Epithelial cell of prostate (primary cell): ENCODE measurements around the gene ERCC1.
"Not testable (repeated sequence)": the region's sequence is repeated elsewhere in the genome, so short reads cannot be mapped to it uniquely, and the experiment has no call there.

Experiments
- DNase-seq: peaks from one replicate; pipeline ENCODE4 v3.0.0-alpha.2; 2011; ENCODE audit warnings: low read depth, low spot score
- H3K27ac ChIP-seq: fragments of 450-650 bp; 2 replicates; pipeline ENCODE4 v1.5.1; 2017; ENCODE audit warnings: mild to moderate bottlenecking

Gene ERCC1

GRCh38 chr19:45432543-45432942 lies 8.8 kb upstream of the ERCC1 start:
- not testable (repeated sequence) for H3K27ac ChIP-seq, DNase-seq

GRCh38 chr19:45431008-45431407 lies 7.3 kb upstream of the ERCC1 start:
- DNase-seq, H3K27ac ChIP-seq: not testable (repeated sequence)

- peak overlapping the region; percentile 100 for H3K27ac ChIP-seq
- not testable (repeated sequence) for DNase-seq
Observed at GRCh38 chr19:45429896-45430295, 6.2 kb upstream of the ERCC1 start.

- DNase-seq, result no peak
- H3K27ac ChIP-seq, result peak overlapping the region; percentile 100
Observed at GRCh38 chr19:45428384-45429231, 4.9 kb upstream of the ERCC1 start.

- peak overlapping the region; percentile 100 for H3K27ac ChIP-seq
- peak; percentile 94 for DNase-seq
Observed at GRCh38 chr19:45424191-45425058, 708 bp upstream of the ERCC1 start.

GRCh38 chr19:45423033-45423588 lies 606 bp downstream of the ERCC1 start:
- H3K27ac ChIP-seq, result peak overlapping the region; percentile 100
- DNase-seq, result no peak

GRCh38 chr19:45421947-45422498 lies 1.7 kb downstream of the ERCC1 start:
- no peak for DNase-seq
- H3K27ac ChIP-seq, result peak overlapping the region; percentile 100

- peak overlapping the region; percentile 100 for H3K27ac ChIP-seq
- no peak for DNase-seq
Observed at GRCh38 chr19:45420871-45421270, 2.8 kb downstream of the ERCC1 start.

GRCh38 chr19:45420356-45420755 lies 3.4 kb downstream of the ERCC1 start:
- DNase-seq, result no peak
- H3K27ac ChIP-seq, result peak overlapping the region; percentile 100

GRCh38 chr19:45419895-45420294 lies 3.8 kb downstream of the ERCC1 start:
- H3K27ac ChIP-seq, result peak overlapping the region; percentile 100

GRCh38 chr19:45419396-45419795 lies 4.3 kb downstream of the ERCC1 start:
- H3K27ac ChIP-seq, result no peak overlapping the region
- no peak for DNase-seq

More at GRCh38 chr19:45419895-45420294, 3.8 kb downstream of the ERCC1 start:
- no peak for DNase-seq

- DNase-seq, result no peak
- H3K27ac ChIP-seq, result no peak overlapping the region
Observed at GRCh38 chr19:45418802-45419201, 4.9 kb downstream of the ERCC1 start.

- no peak overlapping the region for H3K27ac ChIP-seq
- DNase-seq, result no peak
Observed at GRCh38 chr19:45417151-45417550, 6.6 kb downstream of the ERCC1 start.

GRCh38 chr19:45414468-45414867 lies 9.2 kb downstream of the ERCC1 start:
- DNase-seq, result no peak

GRCh38 chr19:45413497-45413896 lies 10.2 kb downstream of the ERCC1 start:
- no peak overlapping the region for H3K27ac ChIP-seq
- no peak for DNase-seq

More at GRCh38 chr19:45414468-45414867, 9.2 kb downstream of the ERCC1 start:
- no peak overlapping the region for H3K27ac ChIP-seq

- H3K27ac ChIP-seq, DNase-seq: not testable (repeated sequence)
Observed at GRCh38 chr19:45410330-45410729, 13.4 kb downstream of the ERCC1 start.

GRCh38 chr19:45409557-45409920 lies 14.2 kb downstream of the ERCC1 start:
- H3K27ac ChIP-seq, result no peak overlapping the region

GRCh38 chr19:45408830-45409556 lies 14.7 kb downstream of the ERCC1 start:
- no peak for DNase-seq
- H3K27ac ChIP-seq, result no peak overlapping the region

More at GRCh38 chr19:45409557-45409920, 14.2 kb downstream of the ERCC1 start:
- DNase-seq, result no peak

GRCh38 chr19:45408121-45408520 lies 15.6 kb downstream of the ERCC1 start:
- H3K27ac ChIP-seq, result peak overlapping the region; percentile 100
- DNase-seq, result no peak

GRCh38 chr19:45407585-45407984 lies 16.1 kb downstream of the ERCC1 start:
- H3K27ac ChIP-seq, result peak overlapping the region; percentile 100

More at GRCh38 chr19:45407585-45407984, 16.1 kb downstream of the ERCC1 start:
- DNase-seq, result not testable (repeated sequence)
